Activated CD4-positive, CD25-positive, alpha-beta regulatory T cell treated with anti-CD3 and anti-CD28 coated beads, Interleukin-2, amount 50 U/mL, for 24 hours (primary cell): ENCODE measurements around the gene CCDC88B.
"Not testable (repeated sequence)": the region's sequence is repeated elsewhere in the genome, so short reads cannot be mapped to it uniquely, and the experiment has no call there.

Source experiments
- ATAC-seq, 2 donors: fragments of 150-1000 bp; cut with Tn5 transposase; one replicate each; pipeline ENCODE4 v1.10.0; 2021; ENCODE audit warnings: mild to moderate bottlenecking in 1 of 2, moderate library complexity in 1 of 2

CCDC88B gene

DNA sequence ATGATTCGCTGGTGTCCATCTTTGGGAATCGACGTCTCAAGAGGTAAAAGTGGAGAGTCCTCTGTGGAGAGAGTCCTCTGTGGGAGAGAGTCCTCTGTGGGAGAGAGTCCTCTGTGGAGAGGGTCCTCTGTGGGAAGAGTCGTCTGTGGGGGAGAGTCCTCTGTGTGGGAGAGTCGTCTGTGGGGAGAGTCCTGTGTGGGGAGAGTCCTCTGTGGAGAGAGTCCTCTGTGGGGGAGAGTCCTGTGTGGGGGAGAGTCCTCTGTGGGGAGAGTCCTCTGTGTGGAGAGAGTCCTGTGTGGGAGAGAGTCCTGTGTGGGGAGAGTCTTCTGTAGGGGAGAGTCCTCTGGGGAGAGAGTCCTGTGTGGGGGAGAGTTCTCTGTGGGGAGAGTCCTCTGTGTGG lies 19.0 kb upstream of the CCDC88B start:
- ATAC-seq: no peak

- no peak for ATAC-seq
These were observed 18.5 kb upstream of the CCDC88B start for GRCh38 chr11:64321533-64321932.

DNA sequence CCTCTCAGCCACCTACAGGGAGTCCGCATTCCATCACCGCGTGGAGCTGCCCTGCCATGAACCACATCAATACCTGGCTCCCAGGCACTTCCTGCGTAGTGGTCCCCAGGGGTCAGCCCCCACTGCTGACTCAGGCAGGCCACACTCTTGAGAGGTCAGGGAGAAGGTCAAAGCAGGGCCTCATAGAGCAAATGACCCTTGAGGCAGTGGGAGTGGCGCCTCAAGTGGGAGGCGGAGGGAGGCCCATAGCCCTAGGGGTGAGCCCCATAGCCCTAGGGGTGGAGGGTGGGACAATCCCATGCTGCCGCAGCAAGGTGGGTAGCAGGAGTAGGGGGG lies 17.1 kb upstream of the CCDC88B start:
- ATAC-seq: no peak

DNA sequence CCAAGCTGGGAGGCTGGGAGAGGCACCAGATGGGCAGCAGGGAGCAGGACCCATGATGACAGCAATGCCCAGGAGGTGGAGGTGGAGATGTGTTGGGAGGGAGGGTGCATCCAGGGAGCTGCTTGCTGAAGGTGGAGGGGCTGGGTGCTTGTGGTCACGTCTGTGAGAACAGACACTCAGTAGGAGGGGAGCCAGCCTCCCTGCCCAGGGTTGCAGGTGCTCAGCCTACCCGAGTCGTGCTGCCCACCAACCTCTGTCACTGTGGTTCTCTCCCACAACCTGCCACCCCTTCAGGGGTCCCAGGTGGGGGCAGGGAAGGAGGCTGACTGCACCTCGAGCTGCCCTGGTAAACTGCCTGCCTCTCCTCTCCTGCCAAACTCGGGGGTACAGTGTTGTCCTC lies 16.6 kb upstream of the CCDC88B start:
- no peak for ATAC-seq

DNA sequence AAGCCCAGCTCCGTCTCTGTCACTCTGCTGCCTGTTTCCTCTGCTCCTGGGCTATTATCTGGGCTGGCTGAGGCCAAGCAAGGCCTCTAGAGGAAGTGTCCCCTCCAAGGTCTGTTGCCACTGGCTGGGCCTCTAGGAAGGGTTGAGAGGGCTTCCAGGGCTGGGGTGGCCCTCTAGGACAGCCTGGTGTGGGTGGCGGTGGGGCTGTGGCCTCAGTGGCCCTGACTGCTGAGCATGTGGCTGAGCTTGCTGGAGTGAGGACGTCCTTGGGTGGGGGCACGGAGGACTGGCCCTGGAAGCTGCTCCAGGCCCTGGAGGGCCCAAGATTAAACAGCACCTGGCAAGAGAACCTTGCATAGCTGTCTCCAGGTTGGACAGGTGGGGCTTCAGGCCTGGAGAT lies 16.0 kb upstream of the CCDC88B start:
- ATAC-seq: not testable (repeated sequence)

DNA sequence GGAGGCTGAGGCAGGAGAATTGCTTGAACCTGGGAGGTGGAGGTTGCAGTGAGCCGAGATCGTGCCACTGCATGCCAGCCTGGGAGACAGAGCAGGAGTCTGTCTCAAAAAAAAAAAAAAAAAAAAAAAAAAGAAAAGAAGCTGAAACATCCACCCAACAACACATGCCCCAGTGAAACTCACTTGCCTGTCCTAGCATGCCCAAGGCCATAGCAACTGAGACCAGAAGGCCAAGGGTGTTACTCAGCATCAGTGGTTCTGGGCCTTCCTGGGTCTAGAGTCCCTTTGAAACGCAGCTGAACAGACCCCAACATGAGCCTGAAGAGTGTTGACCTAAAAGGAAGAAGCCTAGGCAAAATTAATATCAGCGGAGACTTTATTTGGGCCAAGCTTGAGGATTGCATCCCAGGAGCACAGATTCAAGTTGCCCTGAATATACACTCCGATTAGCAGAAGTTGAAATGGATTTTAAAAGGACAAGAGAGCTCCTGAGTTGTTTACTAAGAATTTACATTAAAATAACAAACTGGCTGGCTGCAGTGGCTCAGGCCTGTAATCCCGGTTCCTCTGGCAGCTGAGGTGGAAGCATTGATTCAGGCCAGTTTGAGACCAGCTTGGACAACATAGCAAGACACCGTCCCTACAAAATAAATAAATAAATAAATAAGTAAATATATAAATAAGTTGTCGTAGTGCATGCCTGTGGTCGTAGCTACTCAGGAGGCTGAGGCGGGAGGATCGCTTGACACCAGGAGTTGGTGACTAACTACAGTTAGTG lies 15.1 kb upstream of the CCDC88B start:
- no peak for ATAC-seq

- no peak for ATAC-seq
These were observed 12.6 kb upstream of the CCDC88B start for GRCh38 chr11:64327375-64327774.

DNA sequence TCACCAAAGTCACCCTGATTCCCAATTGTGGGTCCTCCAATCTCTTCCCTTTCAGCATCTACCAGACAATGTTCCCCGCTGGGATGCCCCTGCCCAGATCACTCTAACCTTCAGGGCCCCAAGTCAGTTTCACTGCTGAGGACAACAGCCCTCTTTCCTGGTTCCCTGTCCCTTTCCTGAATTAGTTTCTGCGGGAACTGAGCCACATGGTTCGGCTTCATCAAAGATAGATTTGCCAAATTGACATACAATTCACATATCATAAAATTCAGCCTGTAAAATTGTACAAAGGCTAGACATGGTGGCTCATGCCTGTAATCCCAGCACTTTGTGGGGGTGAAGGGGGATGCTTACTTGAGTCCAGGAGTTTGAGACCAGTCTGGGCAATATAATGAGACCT lies 12.0 kb upstream of the CCDC88B start:
- ATAC-seq: no peak

DNA sequence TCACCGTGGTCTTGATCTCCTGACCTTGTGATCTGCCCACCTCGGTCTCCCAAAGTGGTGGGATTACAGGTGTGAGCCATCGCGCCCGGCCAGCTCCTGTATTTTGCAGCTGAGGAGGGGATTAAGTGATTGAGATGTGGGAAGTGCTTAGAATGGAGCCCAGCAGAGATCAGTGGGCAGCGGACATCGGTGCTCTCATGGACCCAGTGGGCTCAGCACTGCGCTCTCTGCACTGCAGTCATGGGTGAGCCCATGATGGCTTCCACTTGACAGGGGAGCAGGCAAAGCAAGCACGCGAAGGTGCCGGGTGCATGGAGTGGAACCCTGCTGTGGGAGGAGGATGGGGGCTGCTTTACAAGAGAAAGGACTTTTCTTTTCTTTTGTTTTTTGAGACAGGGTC lies 9.1 kb upstream of the CCDC88B start:
- ATAC-seq: no peak

- peak; percentile 78 to 79 for ATAC-seq
These were observed 8.2 kb upstream of the CCDC88B start for GRCh38 chr11:64331569-64332371.

DNA sequence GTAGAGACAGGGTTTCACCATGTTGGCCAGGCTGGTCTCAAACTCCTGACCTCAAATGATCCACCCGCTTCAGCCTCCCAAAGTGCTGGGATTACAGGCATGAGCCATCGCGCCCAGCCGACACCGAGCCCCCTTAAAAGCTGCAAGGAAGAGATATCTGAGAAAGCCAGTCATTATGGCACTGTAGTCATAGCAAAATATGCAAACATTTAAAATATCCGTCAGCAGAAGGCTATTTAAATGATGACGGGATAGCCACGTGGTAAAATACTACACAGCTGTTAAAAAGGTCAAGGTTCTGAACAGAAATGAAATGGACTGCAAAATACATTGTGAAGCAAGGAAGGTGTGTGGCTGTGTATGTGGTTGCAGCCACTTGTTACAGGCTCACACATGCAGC lies 6.4 kb upstream of the CCDC88B start:
- no peak for ATAC-seq

GRCh38 chr11:64334764-64335735 lies 5.0 kb upstream of the CCDC88B start:
- peak; percentile 77 to 78 for ATAC-seq

DNA sequence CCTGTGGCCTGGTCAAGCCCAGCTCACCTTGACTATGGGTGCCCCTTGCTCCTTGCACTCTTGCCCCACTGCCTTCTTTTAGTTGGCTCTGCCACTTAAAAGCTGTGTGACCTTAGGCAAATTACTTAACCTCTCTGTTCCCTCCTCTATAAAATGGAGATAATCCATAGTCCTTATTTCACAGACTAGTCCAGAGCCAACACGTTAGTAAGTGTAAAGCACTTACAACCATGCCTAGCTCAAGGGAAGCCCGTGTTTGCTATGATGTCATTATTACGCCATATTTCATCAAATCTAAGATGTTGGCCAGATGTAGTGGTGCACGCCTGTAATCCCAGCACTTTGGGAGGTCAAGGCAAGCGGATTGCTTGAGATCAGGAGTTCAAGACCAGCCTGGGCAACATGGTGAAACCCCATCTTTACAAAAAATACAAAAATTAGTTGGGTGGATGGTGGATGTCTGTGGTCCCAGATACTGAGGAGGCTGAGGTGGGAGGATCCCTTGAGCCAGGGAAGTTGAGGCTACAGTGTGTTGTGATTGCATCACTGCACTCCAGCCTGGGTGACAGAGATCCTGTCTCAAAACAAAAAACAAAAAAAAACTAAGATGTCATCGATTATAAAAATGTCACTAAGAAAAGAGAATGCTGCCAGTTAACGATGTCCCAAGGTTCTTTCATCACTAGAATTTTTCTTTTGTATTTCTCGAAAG lies 2.3 kb upstream of the CCDC88B start:
- ATAC-seq: no peak

GRCh38 chr11:64338716-64339115 lies 1.3 kb upstream of the CCDC88B start:
- no peak for ATAC-seq

GRCh38 chr11:64339286-64339685 lies 718 bp upstream of the CCDC88B start:
- no peak for ATAC-seq

DNA sequence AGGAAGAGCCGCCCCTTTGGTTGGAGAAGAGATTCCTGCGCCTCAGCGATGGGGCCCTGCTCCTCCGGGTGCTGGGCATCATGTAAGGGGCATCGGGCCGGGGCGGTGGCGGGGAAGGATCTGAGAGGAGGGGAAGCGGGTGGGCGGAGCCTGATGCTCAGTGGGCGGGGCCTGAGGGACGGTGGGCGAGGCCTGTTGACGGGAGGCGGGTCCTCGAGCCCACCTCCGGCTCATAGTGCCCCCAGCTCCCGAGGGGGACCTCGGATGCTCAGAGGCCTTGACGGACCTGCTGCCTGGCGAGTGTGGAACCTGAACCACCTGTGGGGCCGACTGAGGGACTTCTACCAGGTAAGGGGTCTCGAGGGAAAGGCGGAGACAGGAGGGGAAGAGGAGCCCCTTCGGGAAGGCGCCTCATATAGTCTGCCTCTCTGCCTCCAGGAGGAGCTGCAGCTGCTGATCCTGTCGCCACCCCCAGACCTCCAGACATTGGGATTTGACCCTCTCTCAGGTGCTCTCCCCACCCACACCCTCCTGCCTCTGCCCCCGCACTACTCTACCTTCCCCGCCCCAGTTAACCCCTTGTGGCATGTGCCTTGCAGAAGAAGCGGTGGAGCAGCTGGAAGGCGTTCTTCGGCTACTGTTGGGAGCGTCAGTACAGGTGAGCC lies 799 bp downstream of the CCDC88B start:
- peak; percentile 28 to 52 for ATAC-seq

DNA sequence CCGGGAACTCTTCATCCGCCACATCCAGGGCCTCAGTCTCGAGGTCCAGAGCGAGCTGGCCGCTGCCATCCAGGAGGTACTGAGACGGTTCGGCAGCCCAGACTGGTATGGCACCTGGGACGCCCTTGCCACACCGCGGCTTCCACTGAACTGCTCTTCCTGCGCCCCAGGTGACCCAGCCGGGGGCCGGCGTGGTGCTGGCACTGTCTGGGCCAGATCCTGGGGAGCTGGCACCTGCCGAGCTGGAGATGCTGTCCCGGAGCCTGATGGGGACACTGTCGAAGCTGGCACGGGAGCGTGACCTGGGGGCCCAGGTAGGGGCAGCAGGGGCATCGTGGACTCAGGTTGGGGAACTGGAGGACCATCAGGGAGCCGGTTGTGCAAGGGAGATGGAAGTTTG lies 1.4 kb downstream of the CCDC88B start:
- ATAC-seq: no peak

DNA sequence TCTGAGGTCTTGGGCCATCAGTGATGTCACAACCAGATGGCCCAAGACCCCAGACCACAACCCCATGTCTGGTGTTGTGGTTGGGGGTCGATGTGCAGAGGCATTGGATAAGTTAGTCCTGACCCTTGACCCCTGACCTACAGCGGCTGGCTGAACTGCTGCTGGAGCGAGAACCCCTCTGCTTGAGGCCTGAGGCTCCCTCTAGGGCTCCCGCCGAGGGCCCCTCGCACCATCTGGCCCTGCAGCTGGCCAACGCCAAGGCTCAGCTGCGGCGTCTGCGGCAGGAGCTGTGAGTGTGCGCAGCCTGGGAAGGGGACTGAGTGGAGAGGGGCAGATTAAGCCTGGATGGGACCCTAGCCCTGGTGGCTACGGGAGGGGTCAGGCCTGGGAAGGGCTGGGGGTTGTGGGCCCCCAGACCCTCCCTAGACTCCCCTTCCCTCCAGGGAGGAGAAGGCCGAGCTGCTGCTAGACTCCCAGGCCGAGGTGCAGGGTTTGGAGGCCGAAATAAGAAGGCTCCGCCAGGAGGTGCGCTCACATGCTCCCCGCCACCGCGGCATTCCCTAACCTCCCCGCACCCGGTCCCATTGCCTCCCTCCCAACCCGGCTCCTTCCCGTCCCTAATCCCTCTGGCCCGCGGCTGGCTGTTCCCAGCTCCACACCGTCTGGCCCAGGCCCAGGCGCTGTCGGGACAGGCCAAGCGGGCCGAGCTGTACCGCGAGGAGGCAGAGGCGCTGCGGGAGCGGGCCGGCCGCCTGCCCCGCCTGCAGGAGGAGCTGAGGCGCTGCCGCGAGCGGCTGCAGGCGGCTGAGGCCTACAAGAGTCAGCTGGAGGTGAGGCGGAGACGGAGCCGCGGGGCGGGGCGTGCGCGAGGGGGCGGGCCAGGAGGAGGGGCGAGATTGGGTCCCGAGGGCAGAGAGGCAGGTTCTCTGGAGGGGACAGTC lies 2.1 kb downstream of the CCDC88B start:
- peak; percentile 74 to 75 for ATAC-seq

DNA sequence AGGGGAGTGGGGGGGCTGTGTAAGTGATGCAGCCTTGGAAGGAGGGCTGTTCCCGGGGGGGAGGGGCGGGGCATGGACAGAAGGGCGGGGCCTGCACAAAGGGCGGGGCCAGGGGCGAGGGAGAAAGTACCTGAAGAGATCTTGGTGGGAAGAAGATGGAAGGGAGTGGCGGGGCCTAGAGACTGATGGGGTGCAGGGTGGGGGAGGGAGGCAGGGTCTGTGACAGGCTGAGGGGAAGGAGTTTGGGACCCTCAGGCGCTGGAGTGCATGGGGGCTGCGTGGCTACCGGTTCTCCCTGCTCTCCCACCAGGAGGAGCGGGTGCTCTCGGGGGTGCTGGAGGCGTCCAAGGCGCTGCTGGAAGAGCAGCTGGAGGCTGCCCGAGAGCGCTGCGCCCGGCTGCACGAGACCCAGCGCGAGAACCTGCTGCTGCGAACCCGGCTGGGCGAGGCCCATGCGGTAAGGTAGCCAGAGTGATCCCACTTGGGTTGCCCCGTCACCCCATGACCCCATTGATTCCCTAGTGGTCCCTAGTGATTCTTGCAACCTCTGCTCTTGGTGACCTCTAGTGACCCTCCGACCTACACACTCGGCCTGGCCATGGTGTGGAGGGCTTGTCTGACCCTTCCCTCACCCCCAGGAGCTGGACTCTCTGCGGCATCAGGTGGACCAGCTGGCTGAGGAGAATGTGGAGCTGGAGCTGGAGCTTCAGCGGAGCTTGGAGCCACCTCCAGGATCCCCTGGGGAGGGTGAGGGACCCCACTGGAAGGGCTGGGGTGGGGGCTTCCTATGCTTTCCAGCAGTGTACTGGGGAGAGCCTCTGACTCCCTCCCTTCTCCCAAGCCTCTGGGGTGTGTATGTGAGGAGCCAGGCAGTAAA lies 3.1 kb downstream of the CCDC88B start:
- ATAC-seq: no peak
